Epidermal melanocyte (primary cell): ENCODE measurements around the gene SLC38A5.
"Not testable (repeated sequence)": the region's sequence is repeated elsewhere in the genome, so short reads cannot be mapped to it uniquely, and the experiment has no call there.

ENCODE experiments used
- DNase-seq: peaks from one replicate; pipeline ENCODE4 v3.0.0; 2011; ENCODE audit warnings: low spot score; ENCODE audit not compliant: insufficient read length

Gene SLC38A5

DNA sequence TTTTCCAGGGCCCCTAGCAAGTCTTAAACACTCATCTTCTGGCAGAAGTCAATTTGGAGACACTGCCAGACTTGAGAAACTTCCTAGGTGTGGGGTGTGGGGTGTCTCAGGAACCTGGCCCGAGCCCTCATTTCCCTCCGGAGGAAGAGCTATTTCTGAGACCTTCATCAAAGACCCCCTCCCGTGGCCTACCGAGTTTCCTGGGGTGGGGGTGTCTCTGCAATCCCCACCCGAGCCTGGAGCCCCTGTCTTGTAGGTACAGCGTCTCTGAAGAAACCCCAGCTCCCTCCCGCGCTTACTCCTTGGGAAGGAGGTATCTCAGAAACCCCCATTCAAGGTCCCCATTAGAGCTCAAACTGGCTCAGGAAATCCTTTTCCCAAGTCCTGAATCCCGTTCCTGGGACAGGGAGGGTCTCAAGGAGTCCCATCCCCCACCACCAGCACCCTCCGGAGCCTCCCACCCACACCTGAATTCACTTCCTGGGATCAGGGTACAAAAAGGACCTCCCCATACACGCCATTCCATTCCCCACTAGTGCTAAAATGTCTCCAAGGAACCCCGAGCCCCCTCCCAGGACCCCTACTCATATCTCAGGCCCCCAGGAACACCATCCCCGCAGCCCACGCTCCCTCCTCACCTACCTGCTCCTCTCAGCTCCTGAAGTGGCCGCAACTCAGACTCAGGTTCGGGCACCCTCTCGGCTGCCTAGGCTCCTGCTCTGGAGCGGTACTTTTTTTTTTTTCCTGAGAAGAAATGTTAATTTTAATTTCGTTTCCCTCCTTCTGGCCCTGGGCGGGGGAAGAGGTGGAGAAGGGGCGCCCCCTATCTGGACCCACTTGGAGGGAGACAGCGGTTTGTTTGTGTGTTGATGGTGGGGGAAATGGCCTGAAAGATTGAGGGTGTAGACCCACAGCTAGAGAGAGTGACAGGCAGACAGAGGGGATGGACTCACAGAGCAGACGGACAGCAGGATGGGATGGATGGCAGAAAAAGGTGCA, 1.1 kb downstream of the SLC38A5 start:
- DNase-seq: no peak

DNA sequence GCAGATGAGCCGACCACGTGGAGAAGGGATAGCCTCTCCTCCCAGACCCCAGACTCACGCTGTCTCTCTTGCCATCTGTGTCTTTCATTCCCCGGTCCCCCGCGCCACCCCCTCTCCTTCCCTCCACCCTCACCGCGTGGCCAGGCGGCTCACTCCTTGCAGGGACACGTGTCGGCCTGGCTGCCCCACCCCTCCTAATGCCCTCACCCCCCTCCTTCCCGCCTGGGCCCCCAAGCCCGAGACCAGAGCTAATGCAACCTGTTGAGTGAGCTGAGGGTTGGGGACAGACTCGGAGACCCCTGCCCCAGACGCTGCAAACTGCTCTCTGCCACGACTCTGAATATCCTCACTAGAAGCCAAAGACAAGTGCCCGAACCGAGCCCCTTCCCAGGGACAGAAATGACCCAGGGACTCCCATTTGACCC, 1.8 kb downstream of the SLC38A5 start:
- DNase-seq: no peak

DNA sequence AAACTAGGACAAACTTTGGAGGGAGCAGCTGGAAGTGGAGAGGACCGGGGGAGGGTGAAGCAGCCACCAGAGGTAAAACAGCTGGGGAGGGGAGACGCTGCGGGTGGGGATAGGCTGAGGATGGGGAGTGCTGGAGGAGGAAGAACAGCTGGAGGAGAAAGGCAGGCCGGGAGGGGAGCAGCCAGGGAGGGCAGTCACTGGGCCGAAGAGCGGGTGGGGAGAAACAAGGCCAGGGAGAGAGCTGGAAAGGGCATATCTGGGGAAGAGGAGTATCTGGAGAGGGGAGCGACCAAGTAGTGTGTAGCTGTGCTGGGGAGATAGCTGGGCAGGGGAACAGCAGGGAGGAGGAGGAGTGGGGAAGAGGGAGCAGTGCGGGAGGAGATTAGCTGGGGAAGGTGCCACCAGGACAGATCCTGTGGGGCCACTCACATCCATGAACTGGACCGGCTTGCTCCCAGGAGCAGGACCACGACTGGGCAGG, 2.7 kb downstream of the SLC38A5 start:
- DNase-seq: no peak

DNA sequence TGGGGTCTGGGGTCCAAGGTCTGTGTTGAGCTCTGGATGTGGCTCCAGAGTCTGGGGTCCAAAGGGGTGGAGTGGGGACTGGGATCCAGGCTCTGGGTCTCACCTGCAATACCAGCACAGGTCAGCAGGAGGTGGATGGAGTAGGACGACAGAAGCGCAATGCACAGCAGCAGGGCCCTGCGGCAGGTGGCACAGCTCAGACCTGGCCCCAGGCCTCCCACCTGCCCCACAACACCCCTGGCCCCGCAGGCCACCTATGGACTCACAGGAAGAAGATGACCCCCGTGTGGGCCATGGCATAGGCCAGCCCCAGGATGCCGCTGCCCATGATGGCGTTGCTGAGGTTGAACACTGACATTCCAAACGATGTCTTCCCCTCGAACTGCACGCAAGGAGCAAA, 3.4 kb downstream of the SLC38A5 start:
- no peak for DNase-seq

DNA sequence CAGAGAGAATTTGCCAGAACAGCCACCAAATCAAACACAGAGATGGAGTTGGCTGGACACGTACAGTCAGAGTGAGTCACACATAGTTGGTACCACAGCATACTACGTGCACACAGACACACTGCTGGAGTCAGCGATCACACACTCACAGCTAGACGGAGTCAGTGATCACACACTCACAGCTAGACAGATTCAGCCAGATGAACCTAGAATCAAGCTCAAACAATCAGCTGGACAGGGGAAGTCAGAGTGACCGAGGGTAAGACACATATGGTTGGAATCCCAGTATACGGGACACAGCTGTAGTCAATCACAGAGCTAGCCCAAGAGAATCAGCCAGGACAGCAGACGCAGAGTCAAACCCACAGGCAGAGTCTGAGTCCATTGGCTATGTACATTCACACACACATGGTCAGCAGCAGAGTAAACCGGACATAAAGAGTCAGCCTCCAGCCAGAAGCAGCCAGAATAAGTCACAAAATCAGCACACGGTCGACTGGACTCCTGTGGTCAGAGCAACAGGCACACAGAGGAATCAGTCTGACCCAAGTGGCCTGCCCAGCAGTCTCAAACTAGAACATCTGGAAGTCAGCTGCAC, 4.6 kb downstream of the SLC38A5 start:
- peak; percentile 19 for DNase-seq

DNA sequence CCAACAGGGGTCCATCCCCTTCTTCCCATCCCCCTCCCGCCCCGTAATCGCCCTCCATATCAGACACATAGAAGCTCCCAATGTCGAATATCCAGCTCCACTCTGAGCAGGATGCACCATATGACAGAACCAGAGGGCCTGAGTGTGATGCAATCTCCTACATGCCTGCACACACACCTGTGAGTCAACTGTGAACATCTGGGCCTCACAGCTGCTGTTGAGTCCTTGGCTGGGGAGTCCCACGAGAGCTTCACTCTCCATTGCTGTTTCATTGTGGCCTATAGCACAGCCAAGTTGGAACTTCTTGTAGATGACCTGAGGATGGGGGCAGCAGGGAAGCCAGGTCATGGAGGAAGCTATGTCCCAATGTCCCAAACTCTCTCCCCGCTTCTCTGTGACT, 8.2 kb downstream of the SLC38A5 start:
- DNase-seq: no peak

DNA sequence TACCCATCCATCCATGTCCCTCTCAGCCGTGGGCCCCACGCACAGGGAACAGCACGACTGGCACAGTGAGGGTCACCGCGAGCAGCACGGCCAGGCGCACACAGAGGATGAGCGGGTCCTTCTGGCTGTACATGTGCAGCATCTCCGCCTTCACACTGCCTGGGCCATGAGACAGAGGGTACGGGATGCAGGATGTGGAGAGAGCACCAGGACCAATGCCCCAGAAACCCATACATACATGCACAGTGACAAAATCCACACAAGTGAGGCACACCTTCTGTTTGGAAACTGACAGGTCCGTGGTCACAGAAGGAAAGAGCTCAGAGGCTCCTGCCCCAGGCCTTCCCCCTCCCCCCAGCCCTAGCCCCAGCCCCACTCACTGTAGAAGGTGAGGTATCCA, 9.5 kb downstream of the SLC38A5 start:
- DNase-seq: no peak

DNA sequence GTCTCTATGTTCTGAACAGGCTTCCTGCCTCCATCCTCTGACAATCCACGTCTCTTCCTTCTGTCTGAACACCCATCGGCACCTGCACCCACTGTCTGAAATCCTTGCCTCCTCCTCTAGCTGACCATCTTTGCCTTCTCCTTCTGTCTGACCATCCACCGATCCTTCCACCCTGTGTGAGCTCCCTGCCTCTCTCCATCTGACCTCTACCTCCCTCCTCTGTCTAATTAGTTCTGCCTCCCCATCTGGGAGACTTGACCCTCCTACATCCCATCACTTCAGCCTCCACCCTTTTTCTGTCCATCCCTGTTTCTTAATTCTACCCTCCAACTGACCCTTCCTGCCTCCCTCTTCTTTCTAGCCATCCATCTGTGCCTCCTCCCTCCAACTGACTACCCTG, 10.0 kb downstream of the SLC38A5 start:
- DNase-seq: no peak

DNA sequence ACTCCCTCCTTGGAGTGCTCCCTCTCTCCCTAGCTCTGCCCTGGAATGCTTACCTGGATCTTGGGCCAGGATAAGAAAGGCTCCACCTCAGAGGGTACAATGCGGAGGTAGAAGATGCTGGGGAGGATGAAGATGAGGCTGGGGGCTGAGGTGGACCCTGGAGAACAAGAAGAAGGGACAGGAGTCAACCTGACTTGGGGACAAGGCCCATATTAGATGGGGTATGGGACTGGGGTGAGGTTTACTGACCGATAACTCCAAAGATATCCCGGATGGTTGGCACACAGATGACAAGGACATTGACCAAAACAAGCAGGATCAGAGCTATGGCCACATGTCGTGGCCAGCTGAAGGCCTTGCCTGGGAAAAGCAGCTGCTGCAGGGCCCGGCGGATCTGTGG, 10.6 kb downstream of the SLC38A5 start:
- no peak for DNase-seq

DNA sequence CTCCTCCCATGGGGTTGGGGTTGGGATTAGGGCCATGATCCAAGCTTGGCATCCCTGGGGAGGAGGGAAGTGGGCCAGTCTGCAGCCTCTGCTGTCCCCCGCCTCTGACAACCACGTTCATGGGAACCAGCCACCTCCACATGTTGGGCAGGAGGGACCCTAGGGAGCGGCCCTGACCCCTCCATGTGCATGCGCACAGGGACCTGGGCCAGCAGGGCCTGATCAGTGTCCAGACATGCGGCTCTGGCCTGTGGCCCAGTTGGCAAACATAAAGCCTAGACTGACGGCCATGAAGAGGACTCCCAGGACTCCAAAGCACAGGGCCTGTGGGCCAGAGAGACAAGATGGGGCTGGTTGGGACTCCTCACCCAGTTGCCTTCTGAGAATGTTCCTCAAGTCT, 11.3 kb downstream of the SLC38A5 start:
- no peak for DNase-seq

DNA sequence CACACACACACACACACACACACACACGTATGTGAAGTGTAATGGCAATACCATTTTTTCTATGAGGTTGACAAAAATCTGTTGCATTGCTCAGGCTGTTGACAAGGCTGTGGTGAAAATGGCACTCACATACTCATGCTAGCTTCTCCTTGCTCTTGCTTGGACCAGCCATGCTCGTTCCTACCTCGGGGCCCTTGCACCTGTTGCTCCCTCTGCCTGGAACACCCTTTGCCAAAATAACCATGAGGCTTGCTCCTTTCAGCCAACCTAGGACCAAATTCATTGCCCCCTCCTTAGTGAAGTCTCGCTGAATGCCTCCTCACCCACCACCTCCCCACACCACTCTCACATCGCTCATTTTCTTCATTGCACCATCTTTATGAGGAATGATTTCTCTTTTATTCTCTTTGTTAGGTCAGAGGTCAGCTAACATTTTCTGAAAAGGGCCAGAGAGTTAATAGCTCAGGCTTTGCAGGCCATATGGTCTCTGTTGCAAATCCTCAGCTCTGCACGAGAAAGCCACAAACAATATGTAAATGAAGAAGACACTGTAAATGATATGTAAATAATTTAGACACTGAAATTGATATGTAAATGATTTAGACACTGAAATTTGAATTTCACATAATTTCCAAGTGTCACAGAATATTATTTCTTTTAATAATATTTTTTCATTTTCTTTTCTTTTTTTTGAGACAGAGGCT, 13.3 kb downstream of the SLC38A5 start:
- DNase-seq: no peak

DNA sequence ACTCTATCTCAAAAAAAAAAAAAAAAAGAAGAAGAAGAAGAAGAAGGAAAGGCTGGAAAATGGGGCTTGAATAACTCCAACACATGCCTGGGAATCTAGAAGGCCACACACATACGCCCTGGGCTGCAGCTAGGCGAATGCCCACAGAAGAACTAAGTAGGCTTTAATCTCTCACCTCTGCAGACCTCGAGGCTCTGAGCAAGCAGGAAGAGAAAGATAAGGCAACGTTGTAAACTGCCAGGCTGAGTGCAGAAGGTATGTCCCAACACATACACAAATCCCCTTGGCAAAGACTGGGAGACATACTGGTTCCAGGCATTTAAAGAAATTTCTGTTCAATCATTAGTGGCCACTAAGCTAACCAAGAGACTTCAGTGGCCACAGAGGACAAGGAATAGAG, 18.4 kb downstream of the SLC38A5 start:
- no peak for DNase-seq

DNA sequence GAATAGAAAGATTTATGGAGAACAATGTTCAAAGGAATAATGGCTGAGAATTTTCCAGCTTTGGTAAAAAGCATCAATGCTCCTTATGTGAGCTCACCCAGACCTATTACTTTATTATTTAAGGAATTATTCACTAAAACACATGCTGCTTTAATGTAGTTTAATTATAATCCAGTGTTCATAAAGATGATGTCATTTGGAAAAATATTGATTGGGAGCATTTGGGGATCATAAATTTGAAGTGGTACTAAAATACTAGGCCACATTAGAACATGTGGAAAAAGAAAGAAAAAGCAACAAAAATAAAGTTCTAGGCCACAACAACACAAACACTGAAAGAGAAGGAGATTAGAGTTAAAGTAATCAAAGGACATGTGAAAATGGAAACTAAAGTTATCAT, 20.0 kb downstream of the SLC38A5 start:
- no peak for DNase-seq

DNA sequence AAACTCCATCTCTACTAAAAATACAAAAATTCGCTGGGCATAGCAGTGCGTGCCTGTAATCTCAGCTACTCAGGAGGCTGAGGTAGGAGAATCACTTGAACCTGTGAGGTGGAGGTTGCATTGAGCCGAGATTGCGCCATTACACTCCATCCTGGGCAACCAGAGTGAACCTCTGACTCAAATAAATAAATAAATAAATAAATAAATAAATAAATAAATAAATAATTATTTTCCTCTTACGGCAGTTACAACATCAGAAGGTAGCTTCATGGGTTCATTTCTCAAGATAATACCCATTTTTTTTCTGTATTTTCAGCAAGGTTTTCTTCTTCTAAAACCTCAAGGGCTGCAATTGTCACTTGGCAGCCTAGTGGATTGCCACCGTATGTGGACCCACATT, 22.9 kb downstream of the SLC38A5 start:
- DNase-seq: not testable (repeated sequence)

DNA sequence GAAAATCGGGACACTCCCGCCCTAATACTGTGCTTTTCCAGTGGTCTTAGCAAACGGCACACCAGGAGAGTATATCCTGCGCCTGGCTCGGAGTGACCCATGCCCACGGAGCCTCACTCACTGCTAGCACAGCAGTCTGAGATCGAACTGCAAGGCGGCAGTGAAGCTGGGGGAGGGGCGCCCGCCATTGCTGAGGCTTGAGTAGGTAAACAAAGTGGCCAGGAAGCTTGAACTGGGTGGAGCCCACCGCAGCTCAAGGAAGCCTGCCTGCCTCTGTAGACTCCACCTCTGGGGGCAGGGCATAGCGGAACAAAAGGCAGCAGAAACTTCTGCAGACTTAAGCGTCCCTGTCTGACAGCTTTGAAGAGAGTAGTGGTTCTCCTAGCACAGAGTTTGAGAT, 36.3 kb downstream of the SLC38A5 start:
- DNase-seq: not testable (repeated sequence)

DNA sequence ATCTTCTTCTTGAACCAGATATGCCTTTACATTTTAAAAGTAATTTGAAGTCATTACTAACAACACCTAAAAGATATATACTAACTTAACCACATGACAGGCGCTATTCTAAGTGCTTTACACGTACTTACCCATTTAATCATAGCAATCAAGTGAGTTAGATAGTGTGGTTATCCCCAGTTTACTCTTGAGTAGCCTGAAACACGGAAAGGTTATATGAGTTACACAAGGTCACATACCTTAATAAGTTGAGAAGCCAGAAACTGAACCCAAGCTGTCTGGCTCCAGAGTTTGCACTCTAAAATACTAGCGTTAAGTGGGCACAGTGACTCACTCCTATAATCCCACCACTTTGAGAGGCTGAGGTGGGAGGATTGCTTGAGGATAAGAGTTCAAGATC, 39.9 kb downstream of the SLC38A5 start:
- DNase-seq: not testable (repeated sequence)

DNA sequence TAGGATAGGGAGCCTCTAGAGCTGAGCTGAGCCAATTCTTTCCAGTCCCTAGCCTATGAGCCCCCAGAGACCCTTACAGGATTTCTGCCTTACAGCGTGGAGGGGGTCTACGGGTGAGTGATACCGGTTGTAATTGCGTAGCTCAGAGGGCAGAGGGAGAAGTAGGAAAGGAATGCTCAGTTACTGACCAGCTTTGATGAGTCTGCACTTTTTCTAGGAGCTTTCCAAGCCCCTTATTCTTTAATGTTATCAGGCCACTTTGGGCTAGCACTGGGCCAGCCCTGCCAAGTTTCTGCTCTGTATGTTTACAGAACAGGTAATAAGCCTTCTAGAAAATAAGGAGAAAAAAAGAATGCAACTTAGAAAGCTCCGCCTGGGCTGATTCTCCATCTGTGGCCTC, 40.5 kb downstream of the SLC38A5 start:
- not testable (repeated sequence) for DNase-seq

DNA sequence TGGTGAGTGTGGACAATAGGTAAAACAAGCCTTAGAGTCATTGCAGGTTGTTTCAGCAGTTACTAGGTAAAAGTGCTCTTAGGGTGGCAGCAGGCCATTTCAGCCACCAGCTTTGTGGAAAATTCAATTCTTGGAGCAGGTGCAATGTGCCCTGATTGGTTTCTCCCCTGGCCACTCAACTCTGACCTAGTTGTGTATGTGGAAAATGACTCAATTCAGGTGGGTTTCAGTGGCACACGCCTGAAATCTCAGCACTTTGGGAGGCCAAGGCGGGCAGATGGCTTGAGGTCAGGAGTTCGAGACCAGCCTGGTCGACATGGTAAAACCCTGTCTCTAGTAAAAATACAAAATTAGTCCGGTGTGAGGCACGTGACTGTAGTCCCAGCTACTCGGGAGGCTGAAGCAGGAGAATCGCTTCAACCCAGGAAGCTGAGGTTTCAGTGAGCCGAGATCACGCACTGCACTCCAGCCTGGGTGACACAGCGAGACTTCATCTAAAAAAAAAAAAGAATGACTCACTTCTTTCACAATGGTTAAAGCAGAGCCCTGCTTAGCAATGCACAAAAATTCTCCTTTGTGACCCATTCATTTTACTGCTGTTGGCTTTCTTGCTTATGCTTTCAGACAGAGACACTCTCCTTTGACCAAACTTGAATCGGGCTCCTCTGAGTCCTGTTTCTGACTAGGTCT, 42.9 kb downstream of the SLC38A5 start:
- not testable (repeated sequence) for DNase-seq

DNA sequence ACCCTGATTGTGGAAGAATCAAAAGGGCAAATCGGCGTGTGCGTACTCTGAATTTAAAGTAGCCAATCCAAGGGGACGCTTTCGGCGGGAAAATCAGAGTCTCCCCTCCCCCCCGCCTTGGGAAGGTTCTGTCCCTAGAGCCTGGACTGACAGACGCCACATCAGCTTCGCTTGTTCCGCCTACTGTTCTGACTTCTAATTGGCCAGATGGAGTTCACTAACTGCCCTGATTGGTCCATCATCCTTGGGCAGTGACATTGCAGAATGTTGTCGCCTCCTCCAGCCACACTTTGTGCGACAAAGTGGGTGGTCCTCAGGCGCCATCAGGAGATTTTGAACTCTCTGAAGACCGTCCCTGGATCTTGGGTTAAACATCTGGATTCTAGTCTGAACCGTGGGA, 58.2 kb downstream of the SLC38A5 start, which contains the start of gene SSX4B:
Gene SSX4B (minus strand): TSS at position 101 of the 400 bp plus-strand sequence. CDS start 588 bp downstream, outside the sequence.
- DNase-seq: not testable (repeated sequence)
